SU-DHL-6 (cell line): ENCODE results near the gene TMEM95.

ENCODE experiments used
- CTCF ChIP-seq: fragments of 200-600 bp; sonication (generic); IDR thresholded peaks from one replicate; pipeline ENCODE4 v1.5.1; 2017; ENCODE audit warnings: antibody characterized with exemption, mild to moderate bottlenecking, low read length, moderate library complexity; ENCODE audit not compliant: insufficient read depth, poor library complexity, severe bottlenecking
- EZH2phosphoT487 ChIP-seq: fragments of 200-600 bp; sonication (generic), shearing (Covaris generic); conservative IDR thresholded peaks from 2 replicates; pipeline ENCODE4 v1.6.1; 2018; ENCODE audit warnings: mild to moderate bottlenecking, antibody characterized with exemption, low read length, moderate library complexity, mixed read lengths

- TF ChIP-seq CTCF (no peak), EZH2phosphoT487 (no peak)
Observed at GRCh38 chr17:7321466-7321865, 33.5 kb upstream of the TMEM95 start.
